Tibial artery (tissue), 4 donors: ENCODE results near the gene RPL41.

ENCODE experiments used
- DNase-seq, 2 donors: peaks; one replicate each; pipeline ENCODE4 v3.0.0-alpha.2; 2019
- H3K27ac ChIP-seq, 2 donors: fragments of 200-600 bp; sonication (generic) in 1 of 2; 1 replicate in 1 of 2; 2 replicates in 1 of 2; pipeline ENCODE4 v1.5.1; 2018 to 2019; ENCODE audit warnings: mild to moderate bottlenecking in 1 of 2
- H3K27me3 ChIP-seq, 2 donors: fragments of 200-600 bp; sonication (generic) in 1 of 2; one replicate each; pipeline versions ENCODE4 v1.5.1 to v1.6.0; 2016 to 2019
- H3K36me3 ChIP-seq, 3 donors: fragments of 200-600 bp; sonication (generic) in 2 of 3; one replicate each; pipeline ENCODE4 v1.5.1; 2016 to 2019; ENCODE audit warnings: mild to moderate bottlenecking in 2 of 3
- H3K4me1 ChIP-seq, 4 donors: fragments of 200-600 bp; sonication (generic) in 2 of 4; 1 replicate in 3 of 4; 2 replicates in 1 of 4; pipeline ENCODE4 v1.5.1; 2016 to 2019
- H3K4me3 ChIP-seq, 2 donors: fragments of 200-600 bp; sonication (generic) in 1 of 2; 1 replicate in 1 of 2; 2 replicates in 1 of 2; pipeline ENCODE4 v1.5.1; 2018 to 2019; ENCODE audit warnings: mild to moderate bottlenecking in 2 of 2
- H3K9me3 ChIP-seq, 3 donors: fragments of 200-600 bp; sonication (generic) in 1 of 3; one replicate each; pipeline ENCODE4 v1.5.1; 2016 to 2019
- CTCF ChIP-seq, 2 experiments: fragments of 200-600 bp in 1 of 2; fragments of 450-650 bp in 1 of 2; IDR thresholded peaks; one replicate each; pipeline ENCODE4 v1.5.1; 2017 to 2019; ENCODE audit warnings: antibody characterized with exemption in 2 of 2, mild to moderate bottlenecking in 1 of 2, moderate library complexity in 1 of 2
- intact Hi-C: fragments of 100-400 bp; cut with DNase I; formaldehyde crosslinking; loops from one replicate; pipeline ENCODE4 v1.15.0; 2023; ENCODE audit warnings: low total_unique reads

Gene RPL41

DNA sequence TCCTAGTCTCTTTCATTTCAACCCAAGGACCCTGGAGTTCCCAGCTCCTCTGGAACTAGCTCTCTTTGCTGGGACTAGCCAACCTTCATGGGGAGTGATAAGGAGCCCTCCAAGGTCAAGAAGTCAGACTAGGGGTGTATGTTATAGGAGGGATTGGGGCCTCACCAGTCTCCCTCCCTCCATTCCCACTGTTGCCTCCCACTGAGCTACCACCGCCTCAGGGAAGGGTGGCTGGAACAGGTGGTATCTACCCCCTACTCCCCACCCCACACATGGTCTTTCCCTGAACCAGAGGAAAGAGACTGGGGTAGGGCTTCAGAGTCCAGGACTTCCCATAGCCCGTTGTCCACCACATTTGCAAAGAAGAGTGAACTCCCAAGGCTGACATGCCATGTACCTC, 34.1 kb upstream of the RPL41 start:
- H3K4me1 ChIP-seq: peaks cover 0 to 24% (median 9%) of the 10 kb centered on the region in 4 donors
- no peak overlapping the region for H3K27ac ChIP-seq
- no peaks in the 10 kb centered on the region for H3K36me3 ChIP-seq
- intact Hi-C loops: no loop called here
- peaks cover 0 to 6% of the 10 kb centered on the region in 2 donors for H3K27me3 ChIP-seq
- TF ChIP-seq CTCF (IDR thresholded peaks at IDR 0.05): no peak
- no peak for DNase-seq
- H3K9me3 ChIP-seq: no peaks in the 10 kb centered on the region
- no peak overlapping the region for H3K4me3 ChIP-seq

GRCh38 chr12:56082967-56083366, 33.5 kb upstream of the RPL41 start:
- no peak overlapping the region for H3K27ac ChIP-seq
- no peak for TF ChIP-seq CTCF (IDR thresholded peaks at IDR 0.05)
- intact Hi-C loops: no loop called here
- H3K27me3 ChIP-seq: peaks cover 0 to 6% of the 10 kb centered on the region in 2 donors
- H3K4me3 ChIP-seq: no peak overlapping the region
- peaks cover 0 to 24% (median 9%) of the 10 kb centered on the region in 4 donors for H3K4me1 ChIP-seq
- no peak for DNase-seq
- H3K36me3 ChIP-seq: no peaks in the 10 kb centered on the region
- no peaks in the 10 kb centered on the region for H3K9me3 ChIP-seq

DNA sequence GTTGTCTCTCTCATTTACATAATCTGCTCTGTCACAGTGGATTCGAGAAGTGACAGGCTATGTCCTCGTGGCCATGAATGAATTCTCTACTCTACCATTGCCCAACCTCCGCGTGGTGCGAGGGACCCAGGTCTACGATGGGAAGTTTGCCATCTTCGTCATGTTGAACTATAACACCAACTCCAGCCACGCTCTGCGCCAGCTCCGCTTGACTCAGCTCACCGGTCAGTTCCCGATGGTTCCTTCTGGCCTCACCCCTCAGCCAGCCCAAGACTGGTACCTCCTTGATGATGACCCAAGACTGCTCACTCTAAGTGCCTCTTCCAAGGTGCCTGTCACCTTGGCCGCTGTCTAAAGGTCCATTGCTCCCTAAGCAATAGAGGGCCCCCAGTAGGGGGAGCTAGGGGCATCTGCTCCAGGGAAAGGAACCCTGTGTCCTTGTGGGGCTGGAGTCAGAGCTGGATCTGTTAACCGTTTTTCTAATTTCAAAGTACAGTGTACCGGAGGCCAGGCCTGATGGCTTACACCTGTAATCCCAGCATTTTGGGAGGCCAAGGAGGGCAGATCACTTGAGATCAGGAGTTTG, 31.4 kb upstream of the RPL41 start:
- Histone ChIP-seq H3K27ac (no peak overlapping the region), H3K27me3 (peaks cover 0 to 6% of the 10 kb centered on the region in 2 donors), H3K4me3 (no peak overlapping the region), H3K36me3 (peaks cover 0 to 7% (median 0%) of the 10 kb centered on the region in 3 donors), H3K4me1 (peaks cover 0 to 9% (median 6%) of the 10 kb centered on the region in 4 donors), H3K9me3 (no peaks in the 10 kb centered on the region)
- TF ChIP-seq CTCF (IDR thresholded peaks at IDR 0.05): no peak
- no peak for DNase-seq
- intact Hi-C loops: no loop called here

GRCh38 chr12:56086096-56086495, 30.3 kb upstream of the RPL41 start:
- Histone ChIP-seq H3K27ac (no peak overlapping the region), H3K4me3 (no peak overlapping the region), H3K9me3 (no peaks in the 10 kb centered on the region), H3K36me3 (peaks cover 0 to 7% (median 0%) of the 10 kb centered on the region in 3 donors), H3K27me3 (no peaks in the 10 kb centered on the region), H3K4me1 (peaks cover 0 to 3% (median 0%) of the 10 kb centered on the region in 4 donors)
- no peak for DNase-seq
- intact Hi-C loops: no loop called here
- TF ChIP-seq CTCF (IDR thresholded peaks at IDR 0.05): no peak

GRCh38 chr12:56086608-56087007, 29.8 kb upstream of the RPL41 start:
- no peaks in the 10 kb centered on the region for H3K9me3 ChIP-seq
- no peaks in the 10 kb centered on the region for H3K27me3 ChIP-seq
- TF ChIP-seq CTCF (IDR thresholded peaks at IDR 0.05): no peak
- DNase-seq: no peak
- H3K27ac ChIP-seq: no peak overlapping the region
- peaks cover 0 to 7% (median 0%) of the 10 kb centered on the region in 3 donors for H3K36me3 ChIP-seq
- intact Hi-C loops: no loop called here
- H3K4me3 ChIP-seq: no peak overlapping the region
- peaks cover 0 to 3% (median 0%) of the 10 kb centered on the region in 4 donors for H3K4me1 ChIP-seq
